Psoas muscle (tissue), 8 donors: Measurements from ENCODE around the gene ALOXE3. TPM values are rescaled to one million over a fixed set of nuclear protein-coding genes. Genes with fewer than 3 reads are reported as not detected.

ENCODE experiments used
- ATAC-seq, 4 donors: fragments of 200-7000 bp; cut with Tn5 transposase; one replicate each; pipeline ENCODE4 v1.9.1; 2020; ENCODE audit warnings: moderate library complexity in 3 of 4, mild to moderate bottlenecking in 2 of 4
- DNase-seq, 2 donors: peaks; one replicate each; pipeline ENCODE4 v3.0.0-alpha.2; 2020
- H3K27ac ChIP-seq: fragments of 200-600 bp; one replicate; pipeline ENCODE4 v1.8.0; 2022
- H3K27me3 ChIP-seq, 3 donors: fragments of 200-600 bp in 1 of 3; one replicate each; pipeline versions ENCODE4 v1.6.1 to v1.8.0; 2013 to 2022; ENCODE audit warnings: low read length in 2 of 3, mild to moderate bottlenecking in 2 of 3, moderate library complexity in 1 of 3; ENCODE audit not compliant: insufficient read depth in 3 of 3
- H3K36me3 ChIP-seq, 2 donors: fragments of 200-600 bp in 1 of 2; one replicate each; pipeline versions ENCODE4 v1.6.1 to v1.8.0; 2013 to 2022; ENCODE audit warnings: low read depth in 1 of 2, mild to moderate bottlenecking in 1 of 2, moderate library complexity in 1 of 2; ENCODE audit not compliant: insufficient read depth in 1 of 2
- H3K4me1 ChIP-seq: fragments of 200-600 bp; one replicate; pipeline ENCODE4 v1.8.0; 2022
- H3K4me3 ChIP-seq: fragments of 200-600 bp; one replicate; pipeline ENCODE4 v1.8.0; 2022; ENCODE audit warnings: mild to moderate bottlenecking
- H3K9me3 ChIP-seq: fragments of 200-600 bp; one replicate; pipeline ENCODE4 v1.8.0; 2022
- WGBS, 3 donors: extraction: QIAGEN DNeasy Blood & Tissue Kit; methylation state at CpG; one replicate each; pipeline versions ENCODE4 v1.1.6 to v1.1.7; 2013; 5-methylcytosine and 5-hydroxymethylcytosine counted together
- intact Hi-C, 2 donors: fragments of 100-400 bp; cut with DNase I; formaldehyde crosslinking; loops; one replicate each; pipeline versions ENCODE4 v1.11.0 to v1.14.2; 2022
- polyA plus RNA-seq, 3 donors: library from polyadenylated mRNA; stranded (reverse); fragments of 200-250 nt; gene quantifications; one replicate each; pipeline ENCODE4 v1.2.3, GENCODE V29; 2013
- total RNA-seq, 4 donors: library from RNA; stranded (reverse); fragmentation: NEBNext Ultra II Directional in 2 of 4; extraction: Animal tissue kit (Norgen Biotek cat#: 25700) in 2 of 4; gene quantifications; one replicate each; pipeline versions ENCODE4 v1.2.1 to v1.2.4, GENCODE V29; 2021 to 2023
- TF ChIP-seq, protein P1 (sequence below): fragments of 200-600 bp; IDR thresholded peaks from one replicate; pipeline ENCODE4 v1.8.0; 2022; ENCODE audit warnings: antibody characterized with exemption
- donor health status: healthy with polysubstance abuse.
- donor health status: DM: no; HTN: no; CAD: no; lungs with moderate emphysema.
- donor health status: Bipolar disorder and iron deficiency.
- donor health status: healthy.
- donor health status: DM: yes; HTN: yes; CAD: no.
- donor health status: DM: no; HTN: no; CAD: no.
- donor health status: DM: no; HTN: no; CAD: no.
- donor health status: DM: yes; HTN: yes; CAD: no.

ALOXE3 gene
- total and polyA plus RNA-seq, 7 donors, result 0.42 TPM; not detected in 6

DNA sequence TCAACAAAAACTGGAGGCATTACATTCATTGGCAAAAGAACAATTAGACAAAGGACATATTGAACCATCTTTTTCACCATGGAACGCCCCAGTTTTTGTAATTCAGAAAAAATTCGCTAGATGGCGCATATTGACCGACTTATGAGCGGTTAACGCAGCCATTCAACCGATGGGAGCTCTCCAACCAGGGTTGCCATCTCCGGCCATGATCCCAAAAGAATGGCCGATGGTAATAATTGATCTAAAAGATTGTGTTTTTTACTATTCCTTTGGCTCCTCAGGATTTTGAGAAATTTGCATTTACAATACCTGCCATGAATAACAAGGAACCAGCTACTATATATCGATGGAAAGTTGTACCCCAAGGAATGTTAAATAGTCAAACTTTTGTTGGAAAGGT, 58.0 kb downstream of the ALOXE3 start:
- WGBS, 3 donors, result 6 to 7% (median 7%) methylated on average over 10 of the region's 10 CpGs
- Histone ChIP-seq H3K9me3 (no peaks in the 10 kb centered on the region), H3K4me3 (no peak overlapping the region), H3K27me3 (peaks cover 6 to 47% (median 10%) of the 10 kb centered on the region in 3 donors), H3K4me1 (peaks cover 2% of the 10 kb centered on the region), H3K27ac (no peak overlapping the region), H3K36me3 (no peaks in the 10 kb centered on the region)
- ATAC-seq (peak in 3 of 4 donors; percentile 59 to 76 (median 64)), DNase-seq (no peak)
- TF ChIP-seq, protein P1, sequence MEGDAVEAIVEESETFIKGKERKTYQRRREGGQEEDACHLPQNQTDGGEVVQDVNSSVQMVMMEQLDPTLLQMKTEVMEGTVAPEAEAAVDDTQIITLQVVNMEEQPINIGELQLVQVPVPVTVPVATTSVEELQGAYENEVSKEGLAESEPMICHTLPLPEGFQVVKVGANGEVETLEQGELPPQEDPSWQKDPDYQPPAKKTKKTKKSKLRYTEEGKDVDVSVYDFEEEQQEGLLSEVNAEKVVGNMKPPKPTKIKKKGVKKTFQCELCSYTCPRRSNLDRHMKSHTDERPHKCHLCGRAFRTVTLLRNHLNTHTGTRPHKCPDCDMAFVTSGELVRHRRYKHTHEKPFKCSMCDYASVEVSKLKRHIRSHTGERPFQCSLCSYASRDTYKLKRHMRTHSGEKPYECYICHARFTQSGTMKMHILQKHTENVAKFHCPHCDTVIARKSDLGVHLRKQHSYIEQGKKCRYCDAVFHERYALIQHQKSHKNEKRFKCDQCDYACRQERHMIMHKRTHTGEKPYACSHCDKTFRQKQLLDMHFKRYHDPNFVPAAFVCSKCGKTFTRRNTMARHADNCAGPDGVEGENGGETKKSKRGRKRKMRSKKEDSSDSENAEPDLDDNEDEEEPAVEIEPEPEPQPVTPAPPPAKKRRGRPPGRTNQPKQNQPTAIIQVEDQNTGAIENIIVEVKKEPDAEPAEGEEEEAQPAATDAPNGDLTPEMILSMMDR, result peak; percentile 80
- intact Hi-C loops, result loop anchor here (2.0 to 5.0 kb wide), 2 partner anchors 51 to 52 kb away; no protein-coding TSS in a partner anchor

DNA sequence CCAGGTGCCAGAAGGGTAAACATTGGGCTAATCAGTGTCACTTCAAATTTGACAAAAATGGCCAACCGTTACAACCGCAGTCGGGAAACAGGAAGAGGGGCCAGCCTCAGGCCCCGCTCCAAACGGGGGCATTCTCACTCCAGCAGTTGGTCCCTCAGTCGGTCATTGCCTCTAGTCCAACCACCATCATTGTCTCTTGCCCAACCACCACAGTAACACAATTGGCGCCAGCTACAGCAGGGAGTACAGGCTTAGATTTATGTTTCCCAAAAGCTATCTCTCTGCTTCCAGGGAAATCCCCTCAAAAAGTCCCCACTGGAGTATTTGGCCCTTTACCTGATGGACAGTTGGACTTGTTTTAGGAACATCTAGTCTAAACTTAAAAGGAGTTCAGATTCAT, 59.2 kb downstream of the ALOXE3 start:
- DNase-seq, result no peak
- H3K4me3 ChIP-seq, result no peak overlapping the region
- H3K9me3 ChIP-seq, result no peaks in the 10 kb centered on the region
- intact Hi-C loops, result loop anchor here (1.0 to 10.0 kb wide), 5 partner anchors 67 to 314 kb away; no protein-coding TSS in a partner anchor
- WGBS, 3 donors, result 17 to 31% (median 25%) methylated on average over 7 of the region's 7 CpGs
- peaks cover 6 to 47% (median 10%) of the 10 kb centered on the region in 3 donors for H3K27me3 ChIP-seq
- H3K36me3 ChIP-seq, result no peaks in the 10 kb centered on the region
- no peak overlapping the region for H3K27ac ChIP-seq
- TF ChIP-seq, protein P1, result no peak
- H3K4me1 ChIP-seq, result peaks cover 2% of the 10 kb centered on the region
- no peak for ATAC-seq

DNA sequence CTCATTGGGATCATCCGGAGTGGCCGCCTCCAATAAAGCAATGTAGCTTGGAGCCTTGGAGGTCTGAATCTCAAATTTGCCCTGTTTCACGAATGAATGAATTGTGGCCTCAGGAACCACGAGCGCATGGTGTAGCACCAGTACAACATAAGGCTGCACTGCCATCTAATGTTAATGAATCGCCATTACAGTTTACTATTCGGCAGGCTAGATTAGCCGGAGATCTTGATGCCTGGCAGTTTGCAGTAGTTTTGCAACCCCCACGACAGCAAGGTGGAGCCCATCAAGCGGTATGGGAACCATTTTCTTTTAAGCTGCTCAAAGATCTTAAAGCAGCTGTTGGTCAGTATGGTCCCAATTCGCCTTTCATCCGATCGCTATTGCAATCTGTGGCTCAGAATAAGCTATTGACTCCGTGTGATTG, 60.6 kb downstream of the ALOXE3 start:
- DNase-seq (no peak), ATAC-seq (peak; percentile 80 to 92 (median 84))
- intact Hi-C loops, result loop anchor here (5.0 to 10.0 kb wide), 4 partner anchors 65 to 313 kb away; no protein-coding TSS in a partner anchor
- peaks cover 3 to 38% (median 10%) of the 10 kb centered on the region in 3 donors for H3K27me3 ChIP-seq
- TF ChIP-seq, protein P1, result peak; percentile 77
- H3K27ac ChIP-seq, result no peak overlapping the region
- H3K4me1 ChIP-seq, result peaks cover 2% of the 10 kb centered on the region
- no peaks in the 10 kb centered on the region for H3K9me3 ChIP-seq
- no peak overlapping the region for H3K4me3 ChIP-seq
- H3K36me3 ChIP-seq, result no peaks in the 10 kb centered on the region
- 4 to 5% (median 4%) methylated on average over 14 of the region's 14 CpGs for WGBS, 3 donors

DNA sequence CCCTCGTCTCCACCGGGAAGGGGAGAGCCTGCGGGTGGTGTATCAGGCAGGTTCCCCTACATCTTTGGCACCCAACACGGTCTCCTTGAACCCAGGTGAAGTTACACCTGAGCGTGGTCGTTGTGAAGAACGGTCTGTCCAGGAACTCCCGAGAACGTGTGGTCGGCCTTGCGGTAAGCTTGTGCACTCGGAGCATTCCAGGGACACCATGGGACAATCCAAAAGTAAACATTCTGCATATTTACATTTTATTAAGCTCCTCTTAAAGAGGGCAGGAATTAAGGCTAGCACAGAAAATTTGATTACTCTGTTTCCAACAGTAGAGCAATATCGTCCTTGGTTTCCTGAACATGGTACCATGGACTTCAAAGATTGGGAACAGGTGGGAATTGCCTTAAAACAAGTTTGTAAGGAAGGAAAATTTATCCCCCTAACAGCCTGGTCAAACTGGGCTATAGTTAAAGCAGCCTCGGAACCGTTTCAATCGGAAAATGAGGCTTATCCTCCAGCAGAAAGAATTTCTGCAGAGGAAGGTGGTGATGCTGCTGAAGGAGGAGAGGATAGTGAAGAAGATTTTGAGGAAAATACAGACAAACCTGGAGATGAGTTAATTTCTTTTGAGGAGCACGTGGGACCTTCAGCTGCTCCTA, 61.2 kb downstream of the ALOXE3 start:
- no peaks in the 10 kb centered on the region for H3K36me3 ChIP-seq
- TF ChIP-seq, protein P1, result no peak
- H3K4me3 ChIP-seq, result no peak overlapping the region
- no peak for DNase-seq
- intact Hi-C loops, result loop anchor here (5.0 to 10.0 kb wide), 4 partner anchors 65 to 312 kb away; no protein-coding TSS in a partner anchor
- peaks cover 0 to 32% (median 10%) of the 10 kb centered on the region in 3 donors for H3K27me3 ChIP-seq
- ATAC-seq, result peak in 1 of 4 donors; percentile 17
- H3K27ac ChIP-seq, result no peak overlapping the region
- 74 to 76% (median 76%) methylated on average over 17 of the region's 17 CpGs for WGBS, 3 donors
- no peaks in the 10 kb centered on the region for H3K4me1 ChIP-seq
- no peaks in the 10 kb centered on the region for H3K9me3 ChIP-seq
